DOHH2 (cell line): ENCODE data around the gene RIT2.

Source experiments
- CTCF ChIP-seq: fragments of 200-600 bp; sonication (generic); IDR thresholded peaks from one replicate; pipeline ENCODE4 v1.5.1; 2014; ENCODE audit warnings: antibody characterized with exemption, mild to moderate bottlenecking, low read depth, low read length; ENCODE audit not compliant: poor library complexity, severe bottlenecking
- EZH2phosphoT487 ChIP-seq: fragments of 200-600 bp; sonication (generic); IDR thresholded peaks from 2 replicates; pipeline ENCODE4 v1.6.1; 2017; ENCODE audit warnings: borderline replicate concordance, mild to moderate bottlenecking, antibody characterized with exemption, low read length, moderate library complexity, mixed read lengths

GRCh38 chr18:42758852-42759251 is 356.6 kb downstream of the RIT2 start:
- TF ChIP-seq CTCF (no peak), EZH2phosphoT487 (no peak)
